GM12874 (cell line): ENCODE data around the gene TVP23A.

ENCODE experiments used
- TF ChIP-seq, protein P1 (sequence below): IDR thresholded peaks from 2 replicates; pipeline ENCODE4 v1.5.1; 2011; ENCODE audit warnings: low read depth, mild to moderate bottlenecking, control low read depth, low read length, moderate library complexity; ENCODE audit not compliant: insufficient read depth

Gene TVP23A

DNA sequence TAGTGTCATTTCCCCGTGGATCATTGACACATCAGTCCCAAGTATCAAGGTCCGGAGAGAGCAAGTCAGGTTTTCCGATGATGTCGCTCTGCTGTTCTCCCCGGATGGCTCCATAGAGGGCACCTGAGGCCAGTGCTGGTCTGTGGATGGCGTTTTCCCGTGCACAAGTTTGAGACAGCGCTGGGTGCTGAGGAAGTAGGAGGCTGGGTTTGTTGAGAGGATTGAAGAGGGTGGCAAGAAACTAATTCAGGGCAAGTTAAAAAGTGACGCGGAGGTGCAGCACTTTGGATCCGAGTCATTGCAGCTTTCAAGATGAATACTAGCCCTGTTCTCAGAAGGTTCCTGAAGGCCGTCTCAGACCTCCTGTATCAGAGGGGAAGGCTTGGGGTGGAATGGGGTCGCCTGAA is 67.3 kb downstream of the TVP23A start:
- TF ChIP-seq, protein P1, sequence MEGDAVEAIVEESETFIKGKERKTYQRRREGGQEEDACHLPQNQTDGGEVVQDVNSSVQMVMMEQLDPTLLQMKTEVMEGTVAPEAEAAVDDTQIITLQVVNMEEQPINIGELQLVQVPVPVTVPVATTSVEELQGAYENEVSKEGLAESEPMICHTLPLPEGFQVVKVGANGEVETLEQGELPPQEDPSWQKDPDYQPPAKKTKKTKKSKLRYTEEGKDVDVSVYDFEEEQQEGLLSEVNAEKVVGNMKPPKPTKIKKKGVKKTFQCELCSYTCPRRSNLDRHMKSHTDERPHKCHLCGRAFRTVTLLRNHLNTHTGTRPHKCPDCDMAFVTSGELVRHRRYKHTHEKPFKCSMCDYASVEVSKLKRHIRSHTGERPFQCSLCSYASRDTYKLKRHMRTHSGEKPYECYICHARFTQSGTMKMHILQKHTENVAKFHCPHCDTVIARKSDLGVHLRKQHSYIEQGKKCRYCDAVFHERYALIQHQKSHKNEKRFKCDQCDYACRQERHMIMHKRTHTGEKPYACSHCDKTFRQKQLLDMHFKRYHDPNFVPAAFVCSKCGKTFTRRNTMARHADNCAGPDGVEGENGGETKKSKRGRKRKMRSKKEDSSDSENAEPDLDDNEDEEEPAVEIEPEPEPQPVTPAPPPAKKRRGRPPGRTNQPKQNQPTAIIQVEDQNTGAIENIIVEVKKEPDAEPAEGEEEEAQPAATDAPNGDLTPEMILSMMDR = no peak

DNA sequence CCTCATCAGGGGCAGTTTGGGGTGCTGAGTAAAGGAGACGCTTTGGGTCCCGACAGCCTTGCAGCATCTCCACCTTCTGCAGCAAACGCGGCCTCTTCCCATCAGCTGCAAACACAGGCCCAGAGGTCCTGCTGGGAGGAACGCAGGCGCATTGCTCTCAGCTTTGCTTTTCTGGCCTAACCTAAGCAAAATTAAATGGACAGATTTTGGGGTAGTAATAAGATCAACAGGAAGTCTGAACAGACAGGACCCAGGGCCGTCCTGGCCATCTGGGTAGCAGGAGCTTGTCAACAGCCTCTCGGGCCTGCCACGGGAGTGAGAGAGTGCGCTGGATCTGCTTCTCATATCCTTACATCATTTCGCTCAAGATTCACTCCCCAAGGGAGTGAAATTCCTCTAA is 67.8 kb downstream of the TVP23A start:
- TF ChIP-seq, protein P1 = no peak

DNA sequence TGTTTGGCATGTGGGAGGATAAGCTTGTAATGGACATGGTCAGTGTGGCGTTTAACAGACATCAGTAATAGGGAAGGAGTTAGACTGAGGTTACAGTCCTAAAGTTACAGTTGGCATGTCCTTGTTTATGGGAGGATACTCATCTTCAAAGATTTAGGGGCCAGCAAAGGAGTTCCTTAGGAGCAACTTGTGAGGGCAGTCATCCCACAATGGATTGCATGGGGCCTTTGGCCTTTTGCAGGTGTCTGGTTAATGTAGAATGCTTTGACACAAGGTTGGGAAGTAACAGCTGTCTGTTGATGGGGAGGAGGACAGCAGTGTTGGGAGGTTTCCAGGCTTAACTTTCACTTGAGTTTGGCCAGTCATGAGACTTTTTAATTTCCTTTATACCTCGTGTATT is 72.8 kb downstream of the TVP23A start:
- TF ChIP-seq, protein P1 = no peak

DNA sequence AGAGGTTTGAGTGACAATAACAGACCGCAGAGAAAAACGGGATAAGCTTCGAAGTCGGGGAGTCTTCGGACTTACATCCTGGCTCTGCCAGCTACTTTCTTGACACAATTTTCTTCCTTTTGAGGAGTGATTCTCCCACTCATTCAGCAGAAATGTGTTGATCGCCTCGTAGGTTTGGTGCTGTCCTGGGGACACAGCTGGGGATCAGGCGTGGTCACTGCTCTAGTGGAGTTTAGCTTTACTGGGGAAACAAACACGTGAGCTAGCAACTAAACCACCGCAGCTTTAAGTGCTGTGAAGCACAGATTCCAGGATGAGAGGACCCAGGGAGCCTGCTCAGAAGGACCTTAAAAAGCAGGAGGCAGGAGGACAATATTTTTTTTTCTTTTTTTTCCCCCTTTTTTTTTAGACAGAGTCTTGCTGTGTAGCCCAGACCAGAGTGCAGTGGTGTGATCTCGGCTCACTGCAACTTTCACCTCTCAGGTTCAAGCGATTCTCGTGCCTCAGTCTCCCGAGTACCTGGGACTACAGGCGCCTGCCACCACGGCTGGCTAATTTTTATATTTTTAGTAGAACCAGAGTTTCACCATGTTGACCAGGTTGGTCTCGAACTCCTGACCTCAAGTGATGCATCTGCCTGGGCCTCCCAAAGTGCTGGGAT is 74.1 kb downstream of the TVP23A start:
- TF ChIP-seq, protein P1 = no peak

DNA sequence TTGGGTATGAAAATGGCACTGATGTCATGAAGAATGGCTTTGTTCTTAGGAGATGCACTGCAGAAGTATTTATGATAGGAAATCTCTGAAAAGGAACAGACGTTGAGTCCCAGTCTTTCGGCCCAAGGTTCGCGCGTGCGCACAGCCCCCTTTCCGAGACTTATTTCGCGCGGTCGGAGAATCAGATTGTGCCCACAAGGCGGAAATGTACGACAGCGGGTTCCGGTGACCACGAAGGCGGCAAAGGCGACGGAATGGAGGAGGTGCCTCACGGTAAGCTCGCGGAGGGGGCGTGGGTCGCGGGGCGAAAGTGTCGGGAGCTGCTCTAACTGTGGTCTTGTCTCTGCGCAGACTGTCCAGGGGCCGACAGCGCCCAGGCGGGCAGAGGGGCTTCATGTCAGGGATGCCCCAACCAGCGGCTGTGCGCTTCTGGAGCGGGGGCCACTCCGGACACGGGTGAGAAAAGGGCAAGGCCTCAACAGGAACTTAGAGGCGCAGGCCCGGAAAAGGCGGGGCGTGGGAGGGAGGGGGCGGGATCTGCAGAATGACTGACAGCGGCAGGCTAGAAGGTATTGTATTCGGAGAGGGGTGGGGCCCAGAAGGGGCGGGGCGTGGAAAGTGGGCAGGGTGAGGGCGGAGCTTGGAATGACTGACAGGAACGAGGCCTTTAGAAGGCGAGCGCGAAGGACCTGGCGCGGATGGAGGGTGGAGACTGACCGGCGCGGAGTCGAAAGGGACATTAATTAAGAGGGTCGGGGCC is 74.8 kb downstream of the TVP23A start, which contains the start of gene NUBP1:
Gene NUBP1 (plus strand): TSS at position 233 of the 760 bp plus-strand sequence. CDS start 22 bp downstream, at position 255.
- TF ChIP-seq, protein P1 = no peak

DNA sequence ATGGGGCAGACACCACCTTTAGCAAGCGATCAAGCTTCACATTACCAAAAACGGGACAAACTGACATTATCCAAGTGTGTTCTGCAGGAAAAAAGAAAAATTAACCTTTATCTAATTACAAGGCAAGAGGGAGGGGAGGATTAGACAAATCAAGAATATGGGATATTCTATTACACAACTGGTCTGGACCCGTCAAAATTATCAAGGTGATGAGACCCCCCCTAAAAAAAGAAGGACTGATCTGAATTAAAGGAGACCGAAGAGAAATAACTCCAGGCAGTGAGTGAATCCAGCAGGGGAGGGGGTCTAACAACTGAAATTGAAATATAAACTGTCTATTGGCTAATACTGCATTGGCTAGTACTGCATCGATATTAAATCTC is 75.4 kb downstream of the TVP23A start:
- TF ChIP-seq, protein P1 = no peak

DNA sequence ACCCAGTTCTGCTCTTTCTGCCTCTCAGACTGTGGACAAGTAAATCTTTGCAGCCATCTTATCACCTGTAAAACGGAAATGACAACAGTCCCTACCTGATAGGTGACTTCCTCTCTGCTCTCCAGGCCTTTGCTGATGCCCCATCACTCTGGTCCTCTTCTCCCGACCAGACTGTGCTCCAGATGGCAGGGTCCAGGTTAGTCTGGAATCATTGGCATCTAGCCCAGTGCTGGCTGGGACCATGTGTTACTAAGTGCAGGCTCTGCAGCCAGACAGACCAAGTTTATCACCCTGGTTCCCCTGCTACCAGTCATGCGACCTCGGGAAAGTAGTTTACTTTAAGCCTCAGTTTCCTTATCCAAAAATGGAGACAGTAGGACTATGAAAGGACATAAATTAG is 76.8 kb downstream of the TVP23A start:
- TF ChIP-seq, protein P1 = no peak
